H1 (cell line): ENCODE measurements around the gene GTF2IRD1. TPM values are rescaled to one million over a fixed set of nuclear protein-coding genes. Genes with fewer than 3 reads are reported as not detected.

Source experiments
- CTCF ChIA-PET: fragments of 300-600 bp; sonication (Branson Sonifier 250); formaldehyde crosslinking; loops from one replicate; lab custom pipeline; 2021; ENCODE audit not compliant: partially characterized antibody; lab: Charles Lee
- POLR2A ChIA-PET: fragments of 300-600 bp; sonication (Branson Sonifier 250); formaldehyde crosslinking; loops from one replicate; lab custom pipeline; 2021; ENCODE audit warnings: inconsistent platforms; ENCODE audit not compliant: partially characterized antibody; lab: Charles Lee
- DNase-seq, 2 experiments: peaks; one replicate each; pipeline versions ENCODE4 v3.0.0 to v3.0.0-alpha.2; 2010 to 2022; ENCODE audit warnings: low spot score in 2 of 2, low read depth in 1 of 2, mixed read lengths in 1 of 2
- FAIRE-seq: peaks from 2 replicates; lab custom pipeline; 2011; peaks lifted over from hg19 to GRCh38; lab: Jason Lieb, UNC
- H2AFZ ChIP-seq: 2 replicates; pipeline ENCODE4 v1.8.1; 2012; ENCODE audit warnings: low read length, inconsistent platforms
- H2AK5ac ChIP-seq: 2 replicates; pipeline ENCODE4 v1.6.1; 2013; ENCODE audit warnings: low read depth, low read length
- H2BK120ac ChIP-seq: replicated peaks from 2 replicates; pipeline ENCODE3; 2013; ENCODE audit warnings: low read depth, low read length, inconsistent platforms
- H2BK12ac ChIP-seq: 2 replicates; pipeline ENCODE4 v1.6.1; 2013; ENCODE audit warnings: low read depth, low read length
- H2BK15ac ChIP-seq: 2 replicates; pipeline ENCODE4 v1.6.1; 2013; ENCODE audit warnings: low read length
- H2BK20ac ChIP-seq: 2 replicates; pipeline ENCODE4 v1.6.1; 2013; ENCODE audit warnings: low read length
- H2BK5ac ChIP-seq: 2 replicates; pipeline ENCODE4 v1.6.1; 2013; ENCODE audit warnings: low read depth, low read length
- H3K14ac ChIP-seq: 2 replicates; pipeline ENCODE4 v1.6.1; 2013; ENCODE audit warnings: inconsistent platforms; ENCODE audit not compliant: insufficient read length
- H3K18ac ChIP-seq: 2 replicates; pipeline ENCODE4 v1.6.1; 2013; ENCODE audit warnings: low read length; ENCODE audit errors: extremely low read depth
- H3K23ac ChIP-seq: 2 replicates; pipeline ENCODE4 v1.6.1; 2013; ENCODE audit warnings: inconsistent platforms; ENCODE audit not compliant: insufficient read length
- H3K23me2 ChIP-seq: 2 replicates; pipeline ENCODE4 v1.6.1; 2013; ENCODE audit warnings: low read depth, low read length
- H3K27ac ChIP-seq: 2 replicates; pipeline ENCODE4 v1.6.1; 2011; ENCODE audit warnings: low read depth, low read length, inconsistent platforms
- H3K27me3 ChIP-seq, 4 experiments: replicated peaks in 1 of 4; 1 replicate in 1 of 4; 2 replicates in 3 of 4; pipeline versions ENCODE4 v1.6.1 to v1.8.1; 2011 to 2013; ENCODE audit warnings: low read length in 3 of 4, mild to moderate bottlenecking in 3 of 4, inconsistent platforms in 2 of 4, mixed read lengths in 2 of 4, moderate library complexity in 1 of 4; ENCODE audit not compliant: control insufficient read depth in 3 of 4, insufficient read depth in 3 of 4; ENCODE audit errors: extremely low read depth in 1 of 4
- H3K36me3 ChIP-seq, 4 experiments: 2 replicates each; pipeline versions ENCODE4 v1.6.1 to v1.8.1; 2011 to 2013; ENCODE audit warnings: mild to moderate bottlenecking in 4 of 4, low read length in 3 of 4, moderate library complexity in 2 of 4, control low read depth in 1 of 4, inconsistent platforms in 1 of 4; ENCODE audit not compliant: insufficient read depth in 4 of 4, control insufficient read depth in 2 of 4
- H3K4ac ChIP-seq: replicated peaks from 2 replicates; pipeline ENCODE3; 2013; ENCODE audit warnings: low read length, low read depth, mixed read lengths, inconsistent platforms; ENCODE audit not compliant: insufficient read length
- H3K4me1 ChIP-seq, 4 experiments: replicated peaks in 1 of 4; 1 replicate in 1 of 4; 2 replicates in 3 of 4; pipeline versions ENCODE4 v1.6.1 to v1.8.1; 2011 to 2013; ENCODE audit warnings: low read length in 3 of 4, inconsistent platforms in 2 of 4, mixed read lengths in 1 of 4; ENCODE audit not compliant: insufficient read depth in 4 of 4, control insufficient read depth in 3 of 4
- H3K4me2 ChIP-seq, 2 experiments: 2 replicates each; pipeline versions ENCODE4 v1.6.1 to v1.8.1; 2011 to 2013; ENCODE audit warnings: low read depth in 2 of 2, low read length in 2 of 2, control low read depth in 1 of 2, inconsistent platforms in 1 of 2, mild to moderate bottlenecking in 1 of 2; ENCODE audit not compliant: insufficient read depth in 1 of 2
- H3K4me3 ChIP-seq, 4 experiments: fragments of 200-600, 300-600 bp in 1 of 4; sonication (generic), shearing (Covaris generic), sonication (Bioruptor Twin) in 1 of 4; 2 replicates each; pipeline versions ENCODE4 v1.5.1 to v1.8.1; 2011 to 2016; ENCODE audit warnings: low read length in 4 of 4, low read depth in 3 of 4, control low read depth in 2 of 4, inconsistent platforms in 2 of 4, mild to moderate bottlenecking in 2 of 4, mixed read lengths in 1 of 4, moderate library complexity in 1 of 4; ENCODE audit not compliant: insufficient read depth in 2 of 4; ENCODE audit errors: extremely low read depth in 1 of 4
- H3K56ac ChIP-seq: replicated peaks from 2 replicates; pipeline ENCODE3; 2013; ENCODE audit warnings: low read depth, mild to moderate bottlenecking, mixed read lengths, low read length, inconsistent platforms; ENCODE audit not compliant: insufficient read length
- H3K79me1 ChIP-seq: 2 replicates; pipeline ENCODE4 v1.6.1; 2013; ENCODE audit warnings: low read depth, low read length, control low read depth
- H3K79me2 ChIP-seq, 2 experiments: 2 replicates each; pipeline versions ENCODE4 v1.6.1 to v1.8.1; 2012 to 2013; ENCODE audit warnings: low read length in 2 of 2, mild to moderate bottlenecking in 2 of 2, inconsistent platforms in 1 of 2; ENCODE audit not compliant: insufficient read depth in 2 of 2, control insufficient read depth in 1 of 2
- H3K9ac ChIP-seq, 4 experiments: replicated peaks in 1 of 4; 1 replicate in 1 of 4; 2 replicates in 3 of 4; pipeline versions ENCODE4 v1.6.1 to v1.8.1; 2011 to 2013; ENCODE audit warnings: low read depth in 3 of 4, low read length in 3 of 4, control low read depth in 2 of 4, mild to moderate bottlenecking in 2 of 4, moderate library complexity in 2 of 4, inconsistent platforms in 1 of 4; ENCODE audit errors: extremely low read depth in 1 of 4
- H3K9me3 ChIP-seq, 2 experiments: 2 replicates each; pipeline versions ENCODE4 v1.6.1 to v1.8.1; 2012 to 2013; ENCODE audit warnings: mild to moderate bottlenecking in 2 of 2, moderate library complexity in 2 of 2, control low read depth in 1 of 2, inconsistent platforms in 1 of 2, low read depth in 1 of 2, low read length in 1 of 2, mixed read lengths in 1 of 2; ENCODE audit not compliant: insufficient read depth in 2 of 2
- H4K20me1 ChIP-seq, 2 experiments: replicated peaks in 1 of 2; 2 replicates each; pipeline versions ENCODE3 to v1.8.1; 2011 to 2013; ENCODE audit warnings: inconsistent platforms in 2 of 2, low read length in 2 of 2, mild to moderate bottlenecking in 1 of 2; ENCODE audit not compliant: insufficient read depth in 2 of 2, control insufficient read depth in 1 of 2
- H4K5ac ChIP-seq: 2 replicates; pipeline ENCODE4 v1.6.1; 2013; ENCODE audit warnings: low read length, low read depth, mixed read lengths, inconsistent platforms; ENCODE audit not compliant: insufficient read length
- H4K8ac ChIP-seq: 2 replicates; pipeline ENCODE4 v1.8.0; 2013; ENCODE audit warnings: mild to moderate bottlenecking, moderate library complexity, low read length, inconsistent platforms; ENCODE audit not compliant: insufficient read depth; ENCODE audit errors: extremely low read depth
- H4K91ac ChIP-seq: replicated peaks from 2 replicates; pipeline ENCODE3; 2013; ENCODE audit warnings: low read length, mixed read lengths, inconsistent platforms; ENCODE audit not compliant: insufficient read length
- EP300 ChIP-seq, 2 experiments: IDR thresholded peaks; 1 replicate in 1 of 2; 2 replicates in 1 of 2; pipeline ENCODE4 v1.6.1; 2011 to 2012; ENCODE audit warnings: low read depth in 2 of 2, low read length in 2 of 2, mild to moderate bottlenecking in 2 of 2, borderline replicate concordance in 1 of 2, inconsistent platforms in 1 of 2, moderate library complexity in 1 of 2
- JUN ChIP-seq: IDR thresholded peaks from 2 replicates; pipeline ENCODE4 v1.6.1; 2011; ENCODE audit warnings: low read depth, mild to moderate bottlenecking, improper control_type of control experiment, low read length
- RNF2 ChIP-seq: fragments of 200-900, 300-1000 bp; sonication (generic); IDR thresholded peaks from 2 replicates; pipeline ENCODE4 v1.7.1; 2016; ENCODE audit warnings: borderline replicate concordance, low read depth, mild to moderate bottlenecking, antibody characterized with exemption, low read length; ENCODE audit not compliant: poor library complexity, severe bottlenecking; ENCODE audit errors: missing control alignments
- SAP30 ChIP-seq: fragments of 300-600 bp; sonication (generic); IDR thresholded peaks from 2 replicates; pipeline ENCODE4 v1.7.1; 2012; ENCODE audit warnings: low read length, moderate library complexity, mild to moderate bottlenecking, inconsistent platforms; ENCODE audit not compliant: insufficient read depth, insufficient replicate concordance
- SP4 ChIP-seq: IDR thresholded peaks from 2 replicates; pipeline ENCODE4 v1.6.1; 2012; ENCODE audit warnings: low read length, inconsistent platforms
- TAF7 ChIP-seq: optimal IDR thresholded peaks from 2 replicates; pipeline ENCODE3; 2011; ENCODE audit warnings: low read depth, mild to moderate bottlenecking, inconsistent platforms, low read length, moderate library complexity, borderline replicate concordance
- WGBS, 2 experiments: shearing (Covaris generic) in 1 of 2; methylation state at CpG; one replicate each; pipeline versions ENCODE4 v1.1.6 to v1.1.7; 2013 to 2015; ENCODE audit warnings: low lambda C conversion rate in 2 of 2, mixed read lengths in 2 of 2, inconsistent platforms in 1 of 2, low coverage in 1 of 2, missing lambda C conversion rate in 1 of 2; ENCODE audit not compliant: insufficient replicate concordance in 2 of 2, insufficient coverage in 1 of 2, insufficient read length in 1 of 2; ENCODE audit errors: extremely low coverage in 1 of 2, missing lambda C conversion rate in 1 of 2; 5-methylcytosine and 5-hydroxymethylcytosine counted together
- polyA plus RNA-seq, 7 experiments: library from polyadenylated mRNA; depleted of rRNA in 3 of 7; stranded (reverse) in 5 of 7; unstranded in 2 of 7; fragments of >200 nt in 5 of 7; fragments of 200-250 nt in 2 of 7; gene quantifications; 1 replicate in 5 of 7; 2 replicates in 1 of 7; 4 replicates in 1 of 7; pipeline versions ENCODE4 v1.2.1 to v1.2.3, GENCODE V29; 2011 to 2013; ENCODE audit warnings: missing spikeins in 2 of 7, mixed read lengths in 2 of 7
- total RNA-seq: library from RNA; stranded (reverse); fragmentation: NEBNext Ultra II Directional; extraction: Animal tissue kit (Norgen Biotek cat#: 25700); gene quantifications from 2 replicates; pipeline ENCODE4 v1.2.1, GENCODE V29; 2021

GTF2IRD1 gene
- total and polyA plus RNA-seq, 2 of the 8 experiments (the other 6 are each of a cell fraction or from before 2014, with no cell fraction given): 27.4 to 45.4 TPM

DNA sequence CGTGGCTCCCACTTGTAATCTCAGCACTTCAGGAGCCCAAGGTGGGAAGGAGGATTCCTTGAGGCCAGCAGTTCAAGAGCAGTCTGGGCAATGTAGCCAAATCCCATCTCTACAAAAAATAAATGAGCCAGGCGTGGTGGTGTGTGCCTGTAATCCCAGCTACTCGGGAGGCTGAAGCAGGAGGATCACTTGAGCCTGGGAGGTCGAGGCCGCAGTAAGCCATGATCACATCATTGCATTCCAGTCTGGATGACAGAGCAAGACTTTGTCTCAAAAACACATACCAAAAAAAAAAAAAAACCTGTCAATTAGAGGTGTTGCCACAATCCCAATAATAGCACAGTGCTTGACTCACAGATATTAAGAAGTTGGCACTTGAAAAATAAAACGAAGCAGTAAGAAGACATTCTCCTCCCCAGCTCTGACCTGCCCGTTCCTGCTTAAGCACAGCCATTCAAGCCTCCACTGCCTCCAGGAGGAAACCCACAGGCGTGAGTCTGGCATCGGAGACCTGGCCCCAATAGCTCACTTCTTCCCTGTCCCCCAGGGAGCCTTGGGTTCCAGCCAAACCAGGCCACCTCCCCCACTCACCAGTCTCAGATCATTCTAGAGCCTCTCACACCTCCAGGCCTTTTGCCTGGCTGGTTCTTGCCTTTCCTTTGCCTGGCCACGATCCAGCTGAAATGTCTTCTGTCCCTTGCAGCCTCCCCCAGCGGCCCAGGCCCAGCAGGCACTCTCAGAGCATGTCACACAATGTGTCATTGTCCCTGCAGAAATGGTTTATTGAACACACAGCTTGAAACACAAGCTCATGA is 158.5 kb downstream of the GTF2IRD1 start:
- no peak overlapping the region for H3K9ac ChIP-seq
- no peak overlapping the region for H3K27ac ChIP-seq
- no peaks in the 10 kb centered on the region for H3K27me3 ChIP-seq

More for the DNA sequence above, 158.5 kb downstream of the GTF2IRD1 start:
- FAIRE-seq (no peak), DNase-seq (no peak)
- H3K36me3 ChIP-seq: no peaks in the 10 kb centered on the region
- no peak overlapping the region for H2BK120ac ChIP-seq
- CTCF ChIA-PET: interaction anchor here (0.9 to 1.7 kb wide), 4 partner anchors 10 to 68 kb away, joined by 3 to 4 read pairs (median 3); no protein-coding TSS in a partner anchor
- H3K18ac ChIP-seq: peak overlapping the region; percentile 9; the same call in 1 of the 2 replicates
- no peak overlapping the region for H4K8ac ChIP-seq
- no peaks in the 10 kb centered on the region for H3K23me2 ChIP-seq
- no peak overlapping the region for H3K23ac ChIP-seq
- peaks cover 0 to 3% (median 2%) of the 10 kb centered on the region in 4 experiments; a peak in 6 of 7 replicates for H3K4me1 ChIP-seq
- TF ChIP-seq RNF2 (no peak), TAF7 (no peak), EP300 (IDR thresholded peaks at IDR 0.05; ENCODE audit: borderline replicate concordance in 1 of 2, low read depth in 2 of 2, low read length in 2 of 2) (no peak), SP4 (no peak), SAP30 (no peak), JUN (no peak)
- no peaks in the 10 kb centered on the region for H3K79me1 ChIP-seq
- no peaks in the 10 kb centered on the region for H4K20me1 ChIP-seq
- no peak overlapping the region; a peak in 1 of 4 replicates for H3K4me2 ChIP-seq
- no peak overlapping the region for H4K5ac ChIP-seq
- WGBS, 2 experiments: 89% methylated on average over 11 of the region's 11 CpGs; no CpG with 5 or more reads in 1 of the 2 experiments
- H2AFZ ChIP-seq: 0 out of 2 replicates have a peak overlapping the region, but pooled peaks have one; percentile 31
- no peak overlapping the region for H3K4me3 ChIP-seq
- no peaks in the 10 kb centered on the region for H3K9me3 ChIP-seq
- H2BK5ac ChIP-seq: peak overlapping the region; percentile 26; the same call in 1 of the 2 replicates
- H4K91ac ChIP-seq: no peak overlapping the region
- H2BK12ac ChIP-seq: no peak overlapping the region
- peak overlapping the region; percentile 61; the same call in 1 of the 2 replicates for H2BK20ac ChIP-seq
- H2AK5ac ChIP-seq: no peak overlapping the region
- H2BK15ac ChIP-seq: peak overlapping the region; percentile 95; the same call in 1 of the 2 replicates
- POLR2A ChIA-PET: interaction anchor here (0.8 to 1.8 kb wide), 4 partner anchors 27 to 51 kb away, joined by 3 to 6 read pairs (median 4); partner anchors contain the start of gene GTF2I
- H3K4ac ChIP-seq: no peak overlapping the region
- no peak overlapping the region for H3K56ac ChIP-seq
- no peak overlapping the region for H3K14ac ChIP-seq
- H3K79me2 ChIP-seq: no peaks in the 10 kb centered on the region
